Stimulated activated memory B cell treated with anti-CD40 and anti-IgM and Interleukin-4, amounts not matched to agents 10 μg/mL and 1 μg/mL and 100 μg/mL, for 72 hours (primary cell): ENCODE measurements around the gene FGGY.
"Not testable (repeated sequence)": the region's sequence is repeated elsewhere in the genome, so short reads cannot be mapped to it uniquely, and the experiment has no call there.

Experiments
- ATAC-seq: fragments of 150-1000 bp; cut with Tn5 transposase; 2 replicates; pipeline ENCODE4 v1.10.0; 2021
- H3K27ac Mint-ChIP-seq: one replicate; pipeline ENCODE4 v1.8.0; 2022; ENCODE audit warnings: mild to moderate bottlenecking, mixed read lengths
- H3K27me3 Mint-ChIP-seq: one replicate; pipeline ENCODE4 v1.8.0; 2022; ENCODE audit warnings: mixed read lengths
- H3K36me3 Mint-ChIP-seq: one replicate; pipeline ENCODE4 v1.8.0; 2022; ENCODE audit warnings: mixed read lengths
- H3K4me1 Mint-ChIP-seq: one replicate; pipeline ENCODE4 v1.8.0; 2022; ENCODE audit warnings: mixed read lengths
- H3K4me3 Mint-ChIP-seq: one replicate; pipeline ENCODE4 v1.8.0; 2022; ENCODE audit warnings: mild to moderate bottlenecking, moderate library complexity, mixed read lengths
- H3K9me3 Mint-ChIP-seq: one replicate; pipeline ENCODE4 v1.8.0; 2022; ENCODE audit warnings: mixed read lengths

The FGGY gene

DNA sequence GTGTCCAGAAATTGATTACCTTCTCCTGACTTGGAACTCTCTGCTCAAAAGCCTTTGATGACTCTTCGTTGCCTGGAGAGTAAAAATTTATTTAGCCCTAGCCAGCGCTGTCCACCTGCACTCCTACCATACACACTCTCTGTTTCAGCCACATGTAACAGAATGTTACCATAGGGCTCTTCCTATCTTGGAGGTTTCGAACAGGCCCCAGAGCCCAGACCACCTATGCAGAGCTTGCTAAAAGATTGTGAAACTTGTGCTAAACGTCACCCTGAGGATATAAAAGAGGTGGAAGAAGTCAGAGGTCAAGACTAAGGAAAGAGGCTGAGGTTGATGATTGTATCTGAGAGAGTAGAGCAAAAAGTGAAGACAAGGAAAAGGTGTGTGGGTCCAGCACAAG, 280.9 kb downstream of the FGGY start:
- no peaks in the 10 kb centered on the region for H3K27me3 Mint-ChIP-seq
- no peak for ATAC-seq
- H3K9me3 Mint-ChIP-seq = peaks cover 6% of the 10 kb centered on the region
- no peaks in the 10 kb centered on the region for H3K4me1 Mint-ChIP-seq
- peaks cover 12% of the 10 kb centered on the region for H3K36me3 Mint-ChIP-seq
- no peak overlapping the region for H3K4me3 Mint-ChIP-seq
- no peak overlapping the region for H3K27ac Mint-ChIP-seq

DNA sequence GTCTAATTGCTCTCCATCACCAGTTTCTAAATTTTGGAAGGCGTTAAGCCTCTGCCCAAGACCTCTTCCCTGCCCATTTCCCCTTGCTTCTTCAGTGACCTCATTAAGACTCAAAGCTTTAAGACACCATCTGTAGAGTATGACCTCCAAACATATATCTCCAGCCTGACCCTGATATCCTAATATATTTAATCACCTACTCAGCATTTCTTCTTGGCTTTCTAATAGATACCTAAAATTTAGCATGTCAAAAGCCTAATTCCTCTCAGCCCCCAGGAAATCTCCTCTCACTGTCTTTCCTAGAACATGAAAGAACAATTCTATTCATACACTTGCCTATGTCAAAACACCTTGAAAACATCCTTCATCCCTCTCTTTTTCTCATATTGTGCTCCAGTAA, 282.3 kb downstream of the FGGY start:
- ATAC-seq = no peak
- no peak overlapping the region for H3K27ac Mint-ChIP-seq
- H3K27me3 Mint-ChIP-seq = no peaks in the 10 kb centered on the region
- H3K9me3 Mint-ChIP-seq = peaks cover under 1% of the 10 kb centered on the region
- H3K36me3 Mint-ChIP-seq = peaks cover 6% of the 10 kb centered on the region
- no peak overlapping the region for H3K4me3 Mint-ChIP-seq
- no peaks in the 10 kb centered on the region for H3K4me1 Mint-ChIP-seq

DNA sequence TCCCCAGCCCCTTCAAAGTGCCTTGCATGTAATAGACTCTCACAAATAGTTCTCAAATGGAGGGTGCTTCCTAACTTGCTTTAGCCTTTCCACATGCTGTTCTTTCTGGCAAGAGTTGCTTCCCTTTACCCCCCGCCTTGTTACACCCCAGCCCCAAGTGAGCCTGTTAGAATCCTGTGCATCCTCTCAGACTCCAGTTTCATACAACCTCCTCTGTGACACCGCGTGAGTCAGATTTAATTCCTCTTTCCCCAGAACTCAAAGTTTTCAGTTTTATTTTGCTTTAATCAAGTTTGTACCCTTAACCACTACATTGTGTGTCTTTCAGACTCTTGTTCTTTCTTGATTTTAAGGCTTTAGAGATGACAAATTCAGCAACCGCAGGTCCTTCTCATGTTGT, 283.4 kb downstream of the FGGY start:
- Mint-ChIP-seq H3K27ac (no peak overlapping the region), H3K27me3 (no peaks in the 10 kb centered on the region), H3K4me1 (no peaks in the 10 kb centered on the region), H3K36me3 (peaks cover 4% of the 10 kb centered on the region), H3K4me3 (no peak overlapping the region), H3K9me3 (no peaks in the 10 kb centered on the region)
- ATAC-seq = no peak

DNA sequence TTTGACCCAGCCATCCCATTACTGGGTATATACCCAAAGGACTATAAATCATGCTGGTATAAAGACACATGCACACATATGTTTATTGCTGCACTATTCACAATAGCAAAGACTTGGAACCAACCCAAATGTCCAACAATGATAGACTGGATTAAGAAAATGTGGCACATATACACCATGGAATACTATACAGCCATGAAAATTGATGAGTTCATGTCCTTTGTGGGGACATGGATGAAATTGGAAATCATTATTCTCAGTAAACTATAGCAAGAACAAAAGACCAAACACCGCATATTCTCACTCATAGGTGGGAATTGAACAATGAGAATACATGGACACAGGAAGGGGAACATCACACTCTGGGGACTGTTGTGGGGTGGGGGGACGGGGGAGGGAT, 295.5 kb downstream of the FGGY start:
- not testable (repeated sequence) for H3K27me3 Mint-ChIP-seq, H3K27ac Mint-ChIP-seq, H3K4me3 Mint-ChIP-seq, H3K4me1 Mint-ChIP-seq, ATAC-seq, H3K9me3 Mint-ChIP-seq, H3K36me3 Mint-ChIP-seq

DNA sequence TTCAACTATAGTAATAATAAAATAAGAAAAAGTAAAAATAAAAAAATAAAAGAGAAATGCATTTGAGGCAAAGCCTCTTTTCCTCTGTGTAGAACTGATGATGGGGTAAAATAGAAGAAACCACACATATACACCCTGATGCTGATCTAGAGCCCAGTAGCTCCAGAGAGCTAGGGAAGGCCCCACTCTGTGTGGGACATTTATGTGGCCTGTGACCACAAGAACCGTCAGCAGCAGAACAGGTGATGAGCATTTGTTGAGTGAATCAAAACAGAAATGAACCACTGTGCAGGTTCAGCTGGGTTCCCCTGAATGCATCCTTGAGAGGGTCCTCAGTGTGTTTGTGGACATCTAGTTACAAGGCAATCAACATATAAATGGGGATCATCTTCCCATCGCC, 296.0 kb downstream of the FGGY start:
- Mint-ChIP-seq H3K9me3 (no peaks in the 10 kb centered on the region), H3K4me3 (no peak overlapping the region), H3K27me3 (no peaks in the 10 kb centered on the region), H3K36me3 (no peaks in the 10 kb centered on the region), H3K4me1 (no peaks in the 10 kb centered on the region), H3K27ac (no peak overlapping the region)
- no peak for ATAC-seq

DNA sequence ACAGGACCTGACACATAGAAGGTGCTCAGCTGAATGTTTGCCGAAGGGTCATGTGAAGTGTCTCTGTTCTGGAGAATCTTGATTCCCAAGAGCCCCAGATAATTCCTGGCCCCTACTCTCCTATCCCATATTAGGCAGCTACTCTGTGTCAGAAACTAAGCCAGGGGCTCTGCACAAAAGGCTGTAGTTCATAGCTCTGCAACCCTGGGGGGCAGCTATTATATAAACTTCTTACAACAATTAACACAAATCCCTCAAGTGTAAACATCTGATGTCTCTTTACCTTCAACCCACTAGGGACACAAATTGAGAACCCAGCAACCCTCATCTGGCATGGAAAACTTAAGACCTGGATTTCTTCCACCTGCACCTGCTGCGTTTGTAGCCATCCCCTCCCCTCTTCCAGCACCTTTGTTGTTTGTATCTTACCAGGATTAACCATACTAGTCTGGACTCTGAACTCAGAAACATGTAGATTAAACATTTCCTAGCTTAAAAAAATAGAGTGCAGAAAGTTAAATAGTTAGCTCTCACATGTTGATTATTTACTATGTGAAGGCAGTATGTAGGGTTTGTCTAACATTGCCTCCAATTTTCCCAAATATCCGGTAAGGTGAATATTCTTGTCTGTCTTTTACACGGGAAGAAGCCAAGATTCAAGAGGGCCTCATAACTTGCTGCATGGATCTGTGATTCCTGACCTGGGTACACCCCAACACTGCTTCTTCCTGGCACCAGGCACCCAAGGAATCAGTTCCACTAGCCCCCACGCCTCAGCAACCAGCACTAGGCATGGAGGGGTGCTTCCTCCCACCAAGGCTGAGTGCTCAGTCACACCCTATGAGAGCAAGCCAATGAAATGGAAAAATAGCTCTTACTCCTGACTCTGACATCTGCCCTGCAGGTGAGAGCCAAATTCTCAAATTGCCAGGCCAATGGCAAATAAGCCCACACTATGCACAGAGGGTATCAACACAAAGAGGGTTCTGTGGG, 297.2 kb downstream of the FGGY start:
- H3K4me1 Mint-ChIP-seq = no peaks in the 10 kb centered on the region
- H3K4me3 Mint-ChIP-seq = no peak overlapping the region
- H3K27me3 Mint-ChIP-seq = no peaks in the 10 kb centered on the region
- no peak overlapping the region for H3K27ac Mint-ChIP-seq
- no peak for ATAC-seq
- H3K9me3 Mint-ChIP-seq = no peaks in the 10 kb centered on the region
- H3K36me3 Mint-ChIP-seq = no peaks in the 10 kb centered on the region

DNA sequence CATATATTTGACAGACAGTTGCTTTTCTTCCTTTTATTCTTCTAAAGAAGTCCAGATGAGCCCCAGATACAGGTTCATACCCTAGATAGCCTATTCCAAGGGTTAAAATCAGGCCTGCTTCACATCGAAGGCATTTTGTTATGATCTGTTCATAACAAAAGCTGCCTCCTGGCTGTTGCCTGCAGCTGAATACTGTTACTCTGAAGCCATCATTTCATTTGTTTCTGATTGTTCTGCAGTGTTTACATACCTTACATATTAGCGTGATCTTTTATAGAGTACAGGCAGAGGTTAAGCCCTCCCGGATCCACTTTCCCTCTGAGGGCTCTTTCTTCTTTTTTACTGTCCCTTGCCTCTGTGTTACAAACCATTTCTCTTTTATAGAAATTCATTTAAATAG, 298.9 kb downstream of the FGGY start:
- no peaks in the 10 kb centered on the region for H3K27me3 Mint-ChIP-seq
- ATAC-seq = no peak

DNA sequence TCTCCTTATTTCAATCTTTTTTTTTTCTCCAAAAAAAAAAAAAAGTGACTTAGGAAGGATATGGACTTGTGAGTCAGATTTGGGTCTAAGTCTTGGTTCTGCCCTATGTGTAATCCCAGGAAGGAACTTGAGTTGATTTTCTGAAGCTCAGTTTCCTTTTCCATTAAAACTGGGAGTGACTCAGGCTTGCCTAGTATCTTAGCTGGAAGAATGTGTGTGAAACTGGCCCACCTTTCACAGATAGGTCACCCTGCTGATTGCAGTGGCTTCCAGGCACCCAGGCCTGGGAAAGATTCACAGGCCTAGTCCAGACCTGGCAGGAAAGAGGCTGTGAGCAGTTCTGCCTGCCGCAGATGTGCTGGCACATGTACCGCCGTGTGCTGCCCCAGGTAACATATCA, 299.5 kb downstream of the FGGY start:
- Mint-ChIP-seq H3K27ac (no peak overlapping the region), H3K36me3 (peaks cover 7% of the 10 kb centered on the region), H3K9me3 (no peaks in the 10 kb centered on the region), H3K4me1 (no peaks in the 10 kb centered on the region), H3K27me3 (no peaks in the 10 kb centered on the region), H3K4me3 (no peak overlapping the region)
- no peak for ATAC-seq

More for the DNA sequence above, 298.9 kb downstream of the FGGY start:
- Mint-ChIP-seq H3K4me1 (no peaks in the 10 kb centered on the region), H3K27ac (no peak overlapping the region), H3K4me3 (no peak overlapping the region), H3K9me3 (no peaks in the 10 kb centered on the region), H3K36me3 (peaks cover 7% of the 10 kb centered on the region)

DNA sequence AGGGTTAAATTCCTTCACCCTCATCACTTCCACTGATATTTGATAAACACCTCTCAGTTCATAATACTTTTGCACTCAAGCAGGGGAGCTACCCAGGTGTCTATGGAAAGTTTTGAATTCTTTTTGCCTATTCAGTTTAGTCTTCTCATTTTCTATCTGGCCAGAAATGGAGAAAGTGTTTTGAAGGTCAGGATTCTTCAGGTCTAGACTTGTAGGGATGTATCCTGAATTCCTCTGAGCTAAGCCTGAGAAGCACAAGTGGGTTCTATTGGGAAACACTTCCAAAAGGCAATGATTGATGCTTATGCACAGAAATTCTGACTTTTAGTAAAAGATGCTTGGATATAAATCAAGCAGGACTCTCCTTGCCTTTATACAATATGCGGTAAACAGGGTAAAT, 300.1 kb downstream of the FGGY start:
- no peak for ATAC-seq
- Mint-ChIP-seq H3K4me3 (no peak overlapping the region), H3K27ac (no peak overlapping the region), H3K27me3 (no peaks in the 10 kb centered on the region), H3K4me1 (no peaks in the 10 kb centered on the region), H3K9me3 (no peaks in the 10 kb centered on the region), H3K36me3 (peaks cover 7% of the 10 kb centered on the region)

DNA sequence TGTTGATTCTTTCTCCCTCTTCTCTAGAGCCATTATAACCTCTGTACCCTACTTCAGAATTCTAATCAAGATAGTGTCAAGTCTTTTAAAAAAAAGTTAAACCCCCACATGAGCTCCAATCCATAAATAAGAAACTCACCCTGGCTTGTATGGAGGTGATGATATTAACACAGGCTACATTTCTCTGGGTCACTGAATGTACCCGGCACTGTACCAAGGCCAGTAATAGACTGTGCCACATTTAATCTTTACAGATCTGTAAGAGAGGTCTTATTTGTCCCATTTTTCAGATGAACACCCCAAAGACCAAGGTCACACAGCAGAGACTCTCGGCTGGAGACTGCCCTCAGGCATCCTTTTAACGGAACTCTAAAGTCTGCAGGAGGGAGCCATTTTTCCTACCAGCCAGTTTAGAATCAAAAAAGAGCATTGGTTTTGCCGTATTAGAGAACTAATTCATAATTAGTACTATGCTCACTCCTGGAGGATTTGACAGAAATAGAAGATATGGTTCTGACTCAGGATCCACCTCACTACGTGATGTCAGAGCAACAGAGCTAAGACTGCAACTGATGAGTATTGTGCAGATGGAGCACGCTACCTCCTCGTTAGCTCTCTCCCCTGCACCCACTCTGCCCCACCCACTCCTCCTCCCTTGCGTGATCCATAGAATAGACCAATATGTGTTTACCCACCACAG, 300.7 kb downstream of the FGGY start:
- Mint-ChIP-seq H3K27ac (no peak overlapping the region), H3K4me3 (no peak overlapping the region)

DNA sequence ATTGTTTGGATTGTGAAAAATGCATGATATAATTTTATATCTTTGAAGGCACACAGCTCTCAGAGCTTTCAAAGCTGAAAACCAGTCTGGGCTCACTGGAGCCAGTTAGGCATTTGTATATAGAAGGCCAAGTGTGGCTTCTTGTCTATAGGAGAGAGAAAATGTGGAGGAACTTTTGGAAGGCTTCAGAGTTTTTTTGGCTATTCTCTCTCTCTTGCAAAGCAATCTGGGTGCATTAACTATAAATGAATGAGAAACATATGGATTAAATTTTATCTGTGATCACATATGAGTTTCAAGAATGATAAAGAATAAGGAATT, 301.2 kb downstream of the FGGY start:
- H3K9me3 Mint-ChIP-seq = no peaks in the 10 kb centered on the region
- H3K27ac Mint-ChIP-seq = no peak overlapping the region
- no peaks in the 10 kb centered on the region for H3K27me3 Mint-ChIP-seq
- H3K4me1 Mint-ChIP-seq = no peaks in the 10 kb centered on the region
- H3K36me3 Mint-ChIP-seq = peaks cover 7% of the 10 kb centered on the region
- H3K4me3 Mint-ChIP-seq = no peak overlapping the region
- no peak for ATAC-seq

More for the DNA sequence above, 300.7 kb downstream of the FGGY start:
- Mint-ChIP-seq H3K36me3 (peaks cover 7% of the 10 kb centered on the region), H3K27me3 (no peaks in the 10 kb centered on the region), H3K4me1 (no peaks in the 10 kb centered on the region), H3K9me3 (no peaks in the 10 kb centered on the region)
- no peak for ATAC-seq

DNA sequence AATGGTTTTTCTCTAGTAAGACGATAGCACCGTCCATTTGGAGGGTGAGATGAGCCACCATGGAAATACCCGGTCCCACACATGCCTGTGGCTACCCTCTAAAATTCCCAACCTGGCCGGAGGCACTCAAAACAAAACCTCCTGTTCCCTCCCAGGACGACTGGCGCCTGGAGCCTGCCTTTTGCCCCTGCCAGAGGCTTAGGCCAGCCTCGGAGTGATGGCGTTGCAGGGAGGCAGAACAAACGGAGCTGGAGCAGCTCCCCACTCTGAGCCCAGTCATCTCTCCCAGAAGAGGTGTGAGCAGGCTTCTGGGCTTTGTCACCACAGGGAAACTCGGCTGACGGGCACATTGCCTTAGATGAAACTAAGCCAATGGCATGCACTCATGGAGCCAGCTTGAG, 304.1 kb downstream of the FGGY start:
- H3K27ac Mint-ChIP-seq = no peak overlapping the region
- peaks cover 8% of the 10 kb centered on the region for H3K4me1 Mint-ChIP-seq
- ATAC-seq = no peak
- H3K27me3 Mint-ChIP-seq = no peaks in the 10 kb centered on the region
- H3K4me3 Mint-ChIP-seq = no peak overlapping the region
- peaks cover 9% of the 10 kb centered on the region for H3K36me3 Mint-ChIP-seq
- no peaks in the 10 kb centered on the region for H3K9me3 Mint-ChIP-seq

DNA sequence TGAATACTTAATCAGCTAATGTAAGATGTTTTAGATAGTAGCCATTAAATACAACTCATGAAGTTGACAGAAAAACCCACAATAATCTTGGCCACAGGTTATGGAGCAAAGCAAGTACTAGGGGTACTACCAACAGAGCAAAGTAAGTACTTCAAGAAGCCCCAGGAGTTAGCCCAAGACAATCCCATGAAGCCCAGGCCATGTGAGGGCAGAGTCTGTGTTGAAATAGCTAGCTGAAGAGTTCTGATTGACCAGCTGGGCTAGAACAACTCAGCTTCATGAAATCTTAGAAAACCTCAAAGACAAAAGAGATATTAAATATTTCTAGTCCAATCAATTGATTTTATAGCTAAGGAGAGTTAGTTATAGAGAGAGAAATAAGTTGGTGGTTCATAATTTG, 304.9 kb downstream of the FGGY start:
- H3K27ac Mint-ChIP-seq = no peak overlapping the region
- no peaks in the 10 kb centered on the region for H3K27me3 Mint-ChIP-seq
- peaks cover 8% of the 10 kb centered on the region for H3K4me1 Mint-ChIP-seq
- ATAC-seq = no peak
- H3K4me3 Mint-ChIP-seq = no peak overlapping the region
- no peaks in the 10 kb centered on the region for H3K9me3 Mint-ChIP-seq
- H3K36me3 Mint-ChIP-seq = peaks cover 12% of the 10 kb centered on the region

DNA sequence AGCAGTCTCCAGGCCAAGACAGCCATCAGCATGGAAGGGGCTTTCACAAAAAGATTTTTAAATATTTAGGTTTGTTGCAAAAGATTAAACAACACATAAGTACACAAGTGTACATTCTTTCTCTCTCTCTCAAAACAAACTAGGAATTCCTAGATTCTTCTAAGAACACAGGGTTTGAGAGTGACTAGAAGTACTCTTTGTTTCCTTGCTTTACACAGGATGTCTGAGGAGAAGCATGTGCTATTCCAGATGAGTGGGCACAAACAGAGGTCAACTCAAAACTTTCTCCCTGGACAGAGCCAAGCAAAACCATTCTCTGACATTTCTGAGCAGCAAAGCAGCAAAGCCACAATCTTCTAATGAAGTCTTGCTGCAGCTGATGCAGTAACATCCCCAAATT, 307.3 kb downstream of the FGGY start:
- H3K36me3 Mint-ChIP-seq = peaks cover 29% of the 10 kb centered on the region
- no peak for ATAC-seq
- peaks cover 8% of the 10 kb centered on the region for H3K4me1 Mint-ChIP-seq
- no peak overlapping the region for H3K27ac Mint-ChIP-seq
- H3K4me3 Mint-ChIP-seq = no peak overlapping the region
- no peaks in the 10 kb centered on the region for H3K27me3 Mint-ChIP-seq
- peaks cover 2% of the 10 kb centered on the region for H3K9me3 Mint-ChIP-seq

DNA sequence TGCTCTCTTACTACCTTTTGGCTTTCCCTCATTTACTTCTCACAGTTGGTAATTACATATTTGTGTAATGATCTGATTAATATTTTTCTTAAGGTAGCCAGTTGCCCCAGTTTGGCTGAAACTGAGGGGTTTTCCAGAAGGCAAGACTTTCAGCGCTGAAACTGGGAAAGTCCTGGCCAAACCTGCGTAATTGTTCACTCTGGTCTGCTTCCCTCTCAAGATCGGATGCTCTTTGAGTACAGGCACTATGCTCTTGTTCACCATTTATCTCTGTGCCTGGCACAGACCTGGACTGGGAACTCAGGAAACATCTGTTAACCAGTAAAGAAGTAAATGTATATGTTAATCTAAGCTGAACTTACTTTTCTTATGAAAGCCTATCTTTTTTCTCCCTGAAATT, 308.3 kb downstream of the FGGY start:
- peaks cover 8% of the 10 kb centered on the region for H3K4me1 Mint-ChIP-seq
- ATAC-seq = no peak

DNA sequence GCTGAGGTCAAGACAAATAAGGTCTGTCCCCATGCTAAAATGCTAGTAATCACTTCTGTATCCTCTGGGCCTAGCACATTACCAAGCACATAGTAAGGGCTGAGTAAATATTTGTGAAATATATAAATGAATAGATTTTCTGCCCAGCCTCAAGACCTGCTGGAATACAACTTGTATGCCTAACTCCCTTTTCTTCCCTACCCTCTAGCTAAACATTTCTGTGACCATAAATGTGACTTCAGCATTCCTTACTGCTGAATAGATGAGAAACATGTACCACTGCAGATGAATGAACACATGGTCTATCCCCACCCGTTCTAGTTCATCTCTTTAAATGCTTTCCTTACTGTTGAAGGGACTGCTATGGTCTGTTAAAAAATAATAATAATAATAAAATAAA, 308.9 kb downstream of the FGGY start:
- peaks cover 8% of the 10 kb centered on the region for H3K4me1 Mint-ChIP-seq
- peaks cover 37% of the 10 kb centered on the region for H3K36me3 Mint-ChIP-seq
- no peaks in the 10 kb centered on the region for H3K27me3 Mint-ChIP-seq
- no peak overlapping the region for H3K27ac Mint-ChIP-seq
- peaks cover 2% of the 10 kb centered on the region for H3K9me3 Mint-ChIP-seq
- ATAC-seq = no peak
- no peak overlapping the region for H3K4me3 Mint-ChIP-seq

More for the DNA sequence above, 308.3 kb downstream of the FGGY start:
- Mint-ChIP-seq H3K4me3 (no peak overlapping the region), H3K27me3 (no peaks in the 10 kb centered on the region), H3K36me3 (peaks cover 33% of the 10 kb centered on the region), H3K9me3 (peaks cover 2% of the 10 kb centered on the region), H3K27ac (no peak overlapping the region)
